ENCODE measurements around the gene HIGD2B.
"Not testable (repeated sequence)": the region's sequence is repeated elsewhere in the genome, so short reads cannot be mapped to it uniquely, and the experiment has no call there.

The HIGD2B gene, protein sequence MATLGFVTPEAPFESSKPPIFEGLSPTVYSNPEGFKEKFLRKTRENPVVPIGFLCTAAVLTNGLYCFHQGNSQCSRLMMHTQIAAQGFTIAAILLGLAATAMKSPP

DNA sequence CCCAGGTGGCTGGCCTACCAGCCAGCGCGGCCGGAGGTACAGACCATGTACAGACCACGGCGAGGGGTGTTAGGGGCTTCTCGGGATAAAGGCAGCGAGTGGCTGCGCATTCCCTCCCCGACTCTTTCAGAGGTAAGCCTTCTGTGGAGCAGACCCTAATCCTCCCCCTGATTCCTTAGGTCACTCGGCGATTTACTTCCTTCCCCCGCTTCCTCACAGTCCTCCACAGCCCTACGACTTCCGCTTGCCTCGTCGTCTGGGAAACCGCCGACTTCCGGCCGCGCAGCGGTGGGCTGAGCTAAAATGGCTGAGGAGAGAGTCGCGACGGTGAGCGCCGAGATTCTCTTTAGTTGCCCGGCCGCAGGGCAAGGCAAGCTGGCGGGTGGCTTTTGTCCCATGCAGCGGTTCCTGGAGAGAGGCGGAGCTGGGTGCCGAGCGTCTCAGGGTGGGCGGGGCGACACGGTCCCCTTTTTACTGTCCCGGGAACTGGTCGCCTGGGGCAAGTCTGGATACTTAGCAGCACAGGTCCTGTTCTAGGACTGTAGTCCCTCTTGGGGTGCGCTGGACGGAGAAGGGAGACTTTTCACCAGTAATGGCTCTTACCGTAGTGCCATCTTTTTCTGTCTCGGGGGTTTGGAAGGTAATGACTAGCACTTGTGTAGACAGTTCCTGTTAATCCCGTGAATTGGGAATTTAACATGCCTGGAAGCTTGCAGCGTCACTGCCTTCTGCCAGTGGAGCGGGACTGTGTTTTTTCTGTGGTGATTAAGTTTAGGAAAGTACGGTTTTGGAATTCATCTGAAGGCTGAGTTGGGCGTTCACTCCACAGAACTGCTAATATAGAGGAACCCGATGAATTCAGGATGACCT lies at the start of gene HIGD2B, which contains the start of gene BBS4:
Gene HIGD2B, minus strand, starts transcription at position 258 of the 870 bp plus-strand sequence. CDS start 9,808 bp downstream, outside the sequence.
Gene BBS4, plus strand, starts transcription at position 283 of the 870 bp plus-strand sequence. Its CDS starts 21 bp downstream, at position 304.
- DNase-seq, result no peak

DNA sequence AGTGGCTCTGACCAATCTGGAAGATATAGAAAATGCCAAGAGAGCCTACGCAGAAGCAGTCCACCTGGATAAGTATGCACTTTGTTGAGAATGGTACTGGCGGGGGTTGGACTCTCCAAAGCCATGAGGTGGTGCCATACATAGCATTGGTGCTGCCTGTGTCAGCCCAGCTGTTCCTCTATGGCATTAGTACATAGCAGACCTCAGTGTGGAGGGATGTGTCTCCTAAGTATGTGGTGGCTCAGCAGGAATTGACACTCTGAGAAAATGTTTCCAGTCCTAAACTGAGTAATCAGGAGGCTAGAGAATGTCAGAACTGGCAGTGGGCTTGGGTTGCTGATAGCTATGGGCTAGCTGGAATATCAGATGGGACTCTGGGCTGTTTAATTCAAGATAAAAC lies 49.1 kb upstream of the HIGD2B start:
- no peak for DNase-seq

DNA sequence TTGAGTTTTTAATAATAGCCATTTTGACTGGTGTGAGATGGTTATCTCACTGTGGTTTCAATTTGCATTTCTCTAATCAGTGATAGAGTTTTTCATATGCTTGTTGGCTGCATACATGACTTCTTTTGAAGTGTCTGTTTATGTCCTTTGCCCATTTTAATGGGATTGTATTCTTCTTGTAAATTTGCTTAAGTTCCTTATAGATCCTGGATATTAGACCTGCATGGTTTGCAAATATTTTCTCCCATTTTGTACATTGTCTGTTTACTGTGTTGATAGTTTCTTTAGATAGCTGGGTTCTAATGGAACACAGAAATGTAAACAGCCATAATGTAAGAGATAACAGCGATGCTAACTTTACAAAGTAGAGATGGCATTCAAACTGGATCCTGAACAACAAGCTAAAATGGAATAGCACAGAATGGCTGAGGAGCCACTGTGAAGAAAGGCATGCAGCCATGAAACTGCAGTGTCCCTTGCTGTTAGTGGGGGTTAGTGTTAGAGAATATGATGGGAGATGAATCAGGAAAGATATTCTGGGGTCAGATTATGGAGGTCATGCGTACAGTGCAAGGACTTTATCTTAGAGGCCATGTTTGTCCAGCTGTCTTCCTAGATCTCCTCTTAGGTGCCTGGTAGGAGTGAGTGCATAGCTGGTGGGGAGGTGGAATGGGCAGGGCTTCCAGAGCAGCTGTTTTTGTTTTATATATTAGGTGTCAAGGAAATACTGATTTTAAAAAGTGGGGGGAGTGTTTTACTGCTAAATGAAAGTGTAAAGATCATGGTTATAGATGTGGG lies 48.2 kb upstream of the HIGD2B start:
- no peak for DNase-seq

DNA sequence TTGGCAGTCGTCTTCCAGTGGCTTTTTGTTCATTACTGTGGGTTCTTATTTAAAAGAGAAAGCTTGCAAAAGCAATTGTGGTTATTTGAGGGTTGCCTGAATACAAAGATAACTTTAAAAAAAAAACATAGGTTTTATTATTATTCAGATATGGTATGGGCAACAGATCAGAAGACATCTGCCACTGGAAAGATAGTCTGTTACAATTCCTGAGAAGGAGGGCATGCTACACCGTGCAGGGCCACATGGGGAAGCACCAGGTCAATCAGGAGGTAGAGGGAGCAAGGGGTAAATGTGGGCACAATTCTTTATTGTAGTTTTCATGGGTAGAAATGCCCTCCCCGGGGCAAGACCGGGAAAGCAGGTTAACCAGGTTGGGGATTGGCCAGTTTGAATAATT lies 46.5 kb upstream of the HIGD2B start:
- no peak for DNase-seq

DNA sequence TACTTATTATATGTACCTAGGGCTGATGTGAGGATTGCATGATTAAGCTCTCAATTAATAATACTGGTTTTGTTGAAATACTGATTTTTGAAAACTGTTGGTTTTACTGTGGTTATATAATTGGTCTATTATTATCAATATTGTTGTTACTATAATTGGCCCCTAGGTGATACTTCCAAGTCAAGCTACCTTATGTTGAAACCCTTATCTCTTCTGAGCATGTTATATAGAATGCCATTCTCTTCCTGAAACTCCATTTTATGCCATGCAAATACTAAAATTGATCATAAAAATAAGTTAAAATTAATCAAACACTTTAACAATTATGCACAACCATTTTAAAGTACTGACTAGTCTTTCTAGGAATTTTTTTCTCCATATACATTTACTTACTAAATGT lies 46.1 kb upstream of the HIGD2B start:
- no peak for DNase-seq

DNA sequence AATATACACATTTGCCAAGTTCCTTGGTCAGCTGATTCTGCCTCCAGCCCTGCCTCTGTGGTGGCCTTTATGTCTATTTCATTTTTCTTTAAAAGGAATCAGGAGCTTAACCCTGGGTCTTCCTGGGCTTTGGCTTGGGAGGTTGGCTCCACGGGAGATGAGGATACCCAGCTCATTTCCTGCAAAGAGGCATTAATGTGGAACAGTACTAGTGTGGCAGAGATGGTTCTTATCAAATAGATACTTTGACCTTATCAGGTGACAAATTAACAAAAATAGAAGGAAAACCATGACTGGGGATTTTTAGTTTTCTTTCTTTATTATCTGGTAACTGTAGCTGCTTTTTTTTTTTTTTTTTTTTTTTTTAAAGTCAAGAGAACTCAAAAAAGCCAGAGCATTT lies 42.8 kb upstream of the HIGD2B start:
- DNase-seq, result peak in 1 of 51 donors; percentile 1

DNA sequence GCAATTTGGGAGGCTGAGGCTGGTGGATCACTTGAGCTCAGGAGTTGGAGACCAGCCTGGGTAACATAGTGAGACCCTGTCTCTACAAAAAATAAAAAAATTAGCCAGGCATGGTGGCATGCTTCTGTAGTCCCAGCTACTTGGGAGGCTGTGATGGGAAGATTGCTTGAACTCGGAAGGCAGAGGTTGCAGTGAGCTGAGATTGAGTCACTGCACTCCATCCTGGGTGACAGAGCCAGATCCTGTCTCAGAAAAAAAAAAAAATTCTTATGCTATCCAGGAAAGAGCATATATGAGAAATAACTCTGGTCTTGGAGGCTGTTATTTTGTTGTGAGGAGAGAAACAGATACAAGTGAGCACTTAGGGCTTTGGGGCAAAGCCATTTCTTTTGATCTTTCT lies 42.3 kb upstream of the HIGD2B start:
- DNase-seq, result not testable (repeated sequence)

DNA sequence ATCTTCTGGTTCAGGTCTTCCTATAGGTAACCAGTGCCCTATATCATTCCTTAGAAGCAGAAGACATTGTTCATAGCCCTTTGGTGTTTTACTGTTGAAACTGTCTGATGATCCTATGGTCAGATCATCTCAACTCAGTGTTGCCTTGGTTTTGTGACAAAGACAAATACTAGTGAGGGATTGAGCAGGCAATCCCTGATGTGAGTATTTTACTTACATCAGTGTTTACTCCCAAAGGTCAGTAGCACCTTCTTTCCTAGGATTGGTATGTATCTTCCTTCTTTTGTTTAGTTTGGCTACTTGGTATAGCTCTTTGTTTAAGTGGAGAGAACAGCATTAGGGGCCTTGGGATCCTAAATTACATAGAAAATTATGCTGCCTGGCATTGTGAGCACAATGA lies 41.2 kb upstream of the HIGD2B start:
- no peak for DNase-seq

DNA sequence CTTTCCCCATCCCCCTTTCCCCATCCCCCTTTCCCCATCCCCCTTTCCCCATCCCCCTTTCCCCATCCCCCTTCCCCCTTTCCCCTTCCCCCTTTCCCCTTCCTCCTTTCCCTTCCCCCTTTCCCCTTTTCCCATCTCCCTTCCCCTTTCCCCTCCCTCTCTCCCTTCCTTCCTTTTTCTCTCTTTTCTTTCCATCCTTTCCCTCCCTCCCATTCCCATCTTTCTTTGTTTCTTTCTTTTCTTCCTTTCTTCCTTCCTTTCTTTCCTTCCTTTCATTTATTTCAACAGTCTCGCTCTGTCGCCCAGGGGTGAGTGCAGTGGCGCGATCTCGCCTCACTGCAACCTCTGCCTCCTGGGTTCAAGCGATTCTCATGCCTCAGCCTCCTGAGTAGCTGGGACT lies 39.9 kb upstream of the HIGD2B start:
- not testable (repeated sequence) for DNase-seq

DNA sequence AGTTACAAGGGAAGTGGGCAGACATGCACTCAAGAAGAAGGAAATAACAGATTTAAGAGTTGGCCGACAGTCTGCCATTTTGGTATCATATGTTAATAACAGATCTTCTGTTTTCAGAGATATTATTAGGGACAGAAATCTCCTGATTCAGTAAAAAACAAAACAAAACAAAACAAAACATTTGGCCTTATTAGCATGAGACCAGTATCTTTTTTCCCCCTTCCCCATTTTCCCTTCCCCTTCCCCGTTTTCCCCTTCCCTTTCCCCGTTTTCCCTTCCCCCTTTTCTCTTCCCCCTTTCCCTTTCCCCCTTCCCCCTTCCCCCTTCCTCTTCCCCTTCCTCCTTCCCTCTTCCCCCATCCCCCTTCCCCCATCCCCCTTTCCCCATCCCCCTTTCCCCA lies 39.5 kb upstream of the HIGD2B start:
- DNase-seq, result no peak

DNA sequence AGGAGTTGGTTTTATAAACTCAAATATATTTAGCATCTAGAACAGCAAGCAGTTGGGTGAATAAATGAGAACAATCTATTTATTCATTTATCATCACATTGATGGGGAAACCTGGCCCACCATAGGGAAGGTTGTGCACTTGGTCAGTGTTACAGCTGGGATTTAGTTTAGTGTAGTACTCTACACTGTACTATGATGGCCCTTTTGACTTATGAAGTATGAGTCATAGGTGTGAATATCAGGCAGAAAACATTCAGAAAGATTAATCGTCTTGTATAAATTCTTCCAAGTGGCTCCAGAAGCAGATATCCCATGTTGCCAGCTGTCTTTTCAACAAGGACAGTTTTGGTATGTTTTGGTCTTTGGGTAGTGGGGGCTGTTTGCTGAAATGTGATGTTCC lies 38.0 kb upstream of the HIGD2B start:
- no peak for DNase-seq

DNA sequence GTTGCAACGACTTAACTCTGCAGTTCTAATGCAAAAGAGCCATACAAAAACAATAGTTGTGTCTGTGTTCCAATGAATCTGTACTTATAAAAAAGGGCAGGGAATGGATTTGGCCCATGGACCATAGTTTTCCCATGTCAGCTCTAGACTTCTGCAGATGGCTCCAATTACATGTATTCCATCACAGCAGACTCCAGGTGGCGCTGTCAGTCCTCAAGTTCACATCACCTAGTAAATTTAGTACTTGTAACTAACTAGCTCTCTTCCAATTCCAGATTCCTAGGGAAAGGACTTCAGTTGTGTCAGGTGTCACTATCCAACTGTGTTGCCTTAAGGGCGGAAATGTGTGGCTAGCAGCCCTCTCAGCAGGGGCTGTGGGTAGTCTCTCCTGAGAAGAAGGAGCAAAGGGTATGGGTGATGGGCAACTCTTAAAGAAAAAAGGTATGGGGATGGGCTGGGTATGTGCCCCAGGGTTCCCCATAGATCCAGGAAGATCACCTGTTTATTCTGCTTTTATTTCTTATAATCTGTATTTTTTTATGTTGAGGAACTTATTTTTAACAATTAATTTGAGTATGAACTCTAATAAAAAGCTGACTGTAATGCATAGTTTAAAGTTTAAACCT lies 36.2 kb upstream of the HIGD2B start:
- peak in 25 of 51 donors; percentile 0 to 52 (median 16) for DNase-seq

DNA sequence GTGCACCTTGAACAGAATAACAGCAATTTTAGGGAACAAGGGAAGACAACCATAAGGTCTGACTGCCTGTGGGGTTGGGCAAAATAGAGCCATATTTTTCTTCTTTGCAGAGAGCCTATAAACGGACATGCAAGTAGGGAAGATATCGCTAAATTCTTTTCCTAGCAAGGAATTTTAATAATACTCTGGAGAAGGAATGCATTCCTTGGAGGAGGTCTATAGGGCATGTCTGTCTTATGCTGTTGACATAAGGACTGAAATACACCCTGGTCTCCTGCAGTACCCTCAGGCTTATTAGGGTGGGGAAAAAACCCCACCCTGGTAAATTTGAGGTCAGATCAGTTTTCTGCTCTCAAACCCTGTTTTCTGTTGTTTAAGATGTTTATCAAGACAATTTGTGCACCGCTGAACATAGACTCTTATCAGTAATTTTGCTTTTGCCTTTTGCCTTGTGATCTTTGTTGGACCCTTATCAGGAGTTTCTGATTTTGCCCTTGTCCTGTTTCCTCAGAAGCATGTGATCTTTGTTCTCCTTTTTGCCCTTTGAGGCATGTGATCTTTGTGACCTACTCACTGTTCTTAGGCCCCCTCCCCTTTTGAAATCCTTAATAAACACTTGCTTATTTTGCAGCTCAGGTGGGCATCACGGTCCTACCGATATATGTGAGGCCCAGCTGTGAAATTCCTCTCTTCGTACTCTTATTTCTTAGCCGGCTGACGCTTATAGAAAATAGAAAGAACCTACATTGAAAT lies 22.7 kb upstream of the HIGD2B start:
- DNase-seq, result not testable (repeated sequence)

DNA sequence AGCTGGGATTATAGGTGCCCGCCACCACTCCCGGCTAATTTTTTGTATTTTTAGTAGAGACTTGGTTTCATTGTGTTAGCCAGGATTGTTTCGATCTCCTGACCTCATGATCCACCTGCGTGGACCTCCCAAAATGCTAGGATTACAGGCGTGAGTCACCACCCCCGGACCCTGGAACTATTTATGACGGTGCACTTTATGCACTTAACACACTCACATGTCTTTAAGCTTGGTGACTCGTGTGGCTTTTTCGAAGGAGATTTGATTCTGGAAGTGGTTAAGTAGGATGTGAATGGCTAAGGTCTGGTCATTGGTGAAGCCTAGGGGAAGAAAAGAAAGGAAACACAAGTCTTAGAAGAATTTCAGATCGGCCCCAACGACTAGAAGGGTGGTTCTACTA lies 20.3 kb upstream of the HIGD2B start:
- no peak for DNase-seq

DNA sequence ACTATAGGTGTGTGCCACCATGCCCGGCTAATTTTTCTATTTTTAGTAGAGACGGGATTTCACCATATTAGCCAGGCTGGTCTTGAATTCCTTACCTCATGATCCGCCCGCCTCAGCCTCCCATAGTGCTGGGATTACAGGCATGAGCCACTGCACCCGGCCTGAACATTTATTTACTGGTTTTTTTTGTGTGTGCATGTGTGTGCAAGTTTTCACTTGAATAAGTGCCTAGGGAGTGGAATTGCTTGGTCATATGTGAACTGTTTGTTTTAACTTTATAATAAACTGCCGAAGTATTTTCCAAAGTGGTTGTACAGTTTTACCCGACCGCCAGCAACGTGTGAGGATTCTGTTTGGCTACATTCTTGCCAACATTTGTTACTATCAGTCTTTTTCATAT lies 14.1 kb upstream of the HIGD2B start:
- no peak for DNase-seq

DNA sequence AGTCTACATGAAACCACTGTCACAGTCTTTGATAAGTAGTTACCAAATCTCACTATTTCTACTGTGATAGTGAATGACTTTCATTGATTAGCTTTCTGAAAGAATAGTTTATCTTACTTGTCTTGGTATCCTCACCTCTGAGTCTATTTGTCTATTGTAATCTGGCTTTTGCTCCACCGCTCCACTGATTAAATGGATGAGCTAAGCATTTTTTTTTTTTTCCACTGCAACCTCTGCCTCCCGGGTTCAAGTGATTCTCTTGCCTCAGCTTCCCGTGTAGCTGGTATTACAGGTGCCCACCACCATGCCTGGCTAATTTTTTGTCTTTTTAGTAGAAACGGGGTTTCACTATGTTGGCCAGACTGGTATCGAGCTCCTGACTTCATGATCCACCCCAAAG lies 13.0 kb upstream of the HIGD2B start:
- DNase-seq, result no peak

DNA sequence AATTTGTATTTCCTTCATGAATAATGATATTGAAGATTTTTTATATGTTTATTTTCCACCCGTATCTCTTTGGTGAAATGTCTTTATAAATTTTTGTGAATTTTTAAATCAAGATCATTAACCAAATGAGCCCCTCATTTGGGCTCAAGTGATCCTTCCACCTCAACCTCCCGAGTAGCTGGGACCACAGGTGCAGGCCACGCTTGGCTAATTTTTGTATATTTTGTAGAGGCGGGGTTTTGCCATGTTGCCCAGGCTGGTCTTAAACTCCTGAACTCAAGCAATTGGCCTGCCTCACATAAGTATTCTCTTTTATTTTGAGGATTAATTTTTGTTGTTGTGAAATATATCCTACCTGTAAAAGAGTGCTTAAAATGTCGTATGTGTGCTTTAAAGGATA lies 5.0 kb upstream of the HIGD2B start:
- DNase-seq, result no peak

DNA sequence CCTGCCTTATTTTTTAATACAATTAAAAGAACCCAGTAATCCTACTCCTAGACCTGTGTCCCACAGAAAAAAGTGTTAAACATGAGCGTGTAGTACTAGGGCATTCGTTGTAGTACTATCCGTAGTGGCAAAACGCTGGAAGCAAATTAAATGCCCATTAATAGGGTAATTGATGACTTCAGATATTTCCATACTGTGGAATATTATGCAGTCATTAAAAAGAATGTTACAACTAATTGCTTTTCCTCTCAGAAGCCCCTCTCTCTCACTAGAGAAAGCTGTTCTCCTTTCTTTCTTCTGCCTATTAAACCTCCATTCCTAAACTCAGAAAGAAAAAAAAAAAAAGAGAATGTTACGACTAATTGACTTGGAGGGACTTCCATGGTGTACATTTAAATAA lies 2.7 kb upstream of the HIGD2B start:
- no peak for DNase-seq

DNA sequence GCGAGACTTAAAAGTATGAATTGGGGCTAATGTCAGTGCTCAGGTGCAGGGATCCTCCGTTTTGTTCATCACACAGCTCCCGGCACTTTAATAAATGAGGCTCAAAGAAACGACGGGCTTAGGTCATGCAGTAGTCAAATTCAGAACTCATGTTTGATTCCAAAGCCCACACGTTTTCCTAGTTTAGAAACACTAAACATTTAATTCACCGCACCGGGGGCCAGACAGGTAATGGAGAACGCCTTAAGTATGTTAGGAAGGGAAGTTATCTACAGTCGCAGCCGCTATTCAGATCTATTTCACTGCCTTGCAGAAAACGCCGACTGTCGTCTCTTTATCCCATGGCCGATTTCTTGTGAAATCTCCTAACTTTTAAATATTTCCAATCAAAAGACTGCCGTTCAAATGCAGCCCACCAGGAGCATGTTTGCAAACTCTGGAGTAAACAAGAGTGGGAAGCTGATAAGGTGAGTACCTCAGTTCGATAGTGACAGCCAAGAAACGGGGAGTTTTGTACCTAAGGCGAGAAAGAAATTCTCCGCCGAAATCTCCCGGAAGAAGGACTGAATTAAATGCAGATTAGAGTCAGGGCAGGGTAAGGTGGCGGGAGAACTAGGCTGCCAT lies 569 bp downstream of the HIGD2B start:
- no peak for DNase-seq

DNA sequence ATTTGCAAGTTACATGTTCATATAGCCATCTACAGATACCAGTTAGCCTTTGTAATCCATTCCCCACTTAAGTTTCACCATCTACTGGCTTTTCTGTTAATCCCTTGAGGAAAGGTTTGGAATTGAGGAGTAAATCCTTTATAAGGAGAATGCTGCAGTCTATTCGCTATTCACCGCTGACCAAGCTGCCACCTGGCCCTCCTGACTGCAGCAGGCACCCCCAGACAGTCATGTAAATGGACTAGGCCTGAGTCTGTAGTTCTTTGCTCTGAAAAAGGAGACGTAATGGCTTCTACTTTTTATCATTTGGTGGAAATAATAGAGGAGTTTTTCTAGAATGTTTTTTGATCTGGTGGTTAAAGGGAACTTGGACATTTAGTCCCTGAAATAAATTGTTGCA lies 3.2 kb downstream of the HIGD2B start:
- DNase-seq, result no peak

DNA sequence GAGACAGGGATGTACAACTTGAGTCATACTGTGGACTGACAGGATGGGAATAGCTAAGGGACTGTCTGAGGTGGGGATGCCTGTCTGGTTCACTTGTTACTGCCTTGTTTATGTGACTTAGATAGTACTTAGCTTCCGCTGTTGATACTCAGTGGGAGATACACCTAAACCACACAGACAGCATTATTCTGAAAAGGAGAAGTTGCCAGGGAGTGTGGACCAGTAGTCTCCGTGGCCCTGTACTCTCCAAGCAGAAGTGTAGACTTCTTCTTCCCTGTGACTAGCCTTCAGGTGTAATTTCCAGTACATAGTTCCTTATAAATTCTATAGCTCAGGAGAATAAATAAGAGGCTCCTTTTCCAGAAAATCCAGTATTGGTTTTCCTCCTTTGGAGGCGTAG lies 5.1 kb downstream of the HIGD2B start:
- no peak for DNase-seq

Data from hypothalamus (tissue), 51 donors.